Memory B cell (primary cell): ENCODE results near the gene HAO1.
"Not testable (repeated sequence)": the region's sequence is repeated elsewhere in the genome, so short reads cannot be mapped to it uniquely, and the experiment has no call there.

Experiments
- ATAC-seq: fragments of 150-1000 bp; cut with Tn5 transposase; 2 replicates; pipeline ENCODE4 v1.10.0; 2021; ENCODE audit warnings: low read depth, mild to moderate bottlenecking, moderate library complexity
- DNase-seq, 2 donors: peaks; one replicate each; pipeline ENCODE4 v3.0.0; 2022; ENCODE audit warnings: low spot score in 2 of 2
- H3K27ac Mint-ChIP-seq: one replicate; pipeline ENCODE4 v1.8.0; 2022; ENCODE audit warnings: mild to moderate bottlenecking, moderate library complexity, mixed read lengths
- H3K27me3 Mint-ChIP-seq: one replicate; pipeline ENCODE4 v1.8.0; 2022; ENCODE audit warnings: mixed read lengths
- H3K36me3 Mint-ChIP-seq: one replicate; pipeline ENCODE4 v1.8.0; 2022; ENCODE audit warnings: mild to moderate bottlenecking, mixed read lengths
- H3K4me1 Mint-ChIP-seq: one replicate; pipeline ENCODE4 v1.8.0; 2022; ENCODE audit warnings: mixed read lengths
- H3K4me3 Mint-ChIP-seq: one replicate; pipeline ENCODE4 v1.8.0; 2022; ENCODE audit warnings: mild to moderate bottlenecking, moderate library complexity, mixed read lengths
- H3K9me3 Mint-ChIP-seq: one replicate; pipeline ENCODE4 v1.8.0; 2022; ENCODE audit warnings: mixed read lengths

Gene HAO1

GRCh38 chr20:7856756-7857155 lies 83.5 kb downstream of the HAO1 start:
- no peak overlapping the region for H3K4me3 Mint-ChIP-seq
- no peaks in the 10 kb centered on the region for H3K36me3 Mint-ChIP-seq
- no peaks in the 10 kb centered on the region for H3K9me3 Mint-ChIP-seq
- no peaks in the 10 kb centered on the region for H3K4me1 Mint-ChIP-seq
- peaks cover 4% of the 10 kb centered on the region for H3K27me3 Mint-ChIP-seq
- DNase-seq (no peak), ATAC-seq (no peak)
- no peak overlapping the region for H3K27ac Mint-ChIP-seq

GRCh38 chr20:7855545-7855944 lies 84.7 kb downstream of the HAO1 start:
- no peak for DNase-seq

DNA sequence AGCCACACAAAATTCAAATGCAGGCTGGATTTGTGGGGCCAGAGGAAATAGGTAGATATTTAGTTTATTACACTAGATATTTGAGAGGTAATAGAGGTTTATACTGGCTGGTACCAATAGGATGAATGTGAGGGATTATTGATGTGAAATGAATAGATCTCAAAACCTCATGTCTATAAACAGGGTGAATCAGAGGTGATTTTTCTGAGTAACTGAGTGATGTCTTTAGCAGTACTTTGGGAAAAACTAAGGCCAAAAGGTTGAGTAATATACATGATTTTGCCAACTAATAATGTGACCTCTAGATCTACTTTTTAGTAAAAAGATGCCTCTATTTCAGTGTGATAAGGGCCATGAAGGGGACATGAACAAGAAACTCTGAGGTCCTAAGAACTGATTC lies 86.8 kb downstream of the HAO1 start:
- H3K4me1 Mint-ChIP-seq, result no peaks in the 10 kb centered on the region
- DNase-seq (no peak), ATAC-seq (no peak)
- H3K27me3 Mint-ChIP-seq, result peaks cover 6% of the 10 kb centered on the region
- H3K9me3 Mint-ChIP-seq, result no peaks in the 10 kb centered on the region
- no peak overlapping the region for H3K27ac Mint-ChIP-seq
- H3K36me3 Mint-ChIP-seq, result no peaks in the 10 kb centered on the region
- H3K4me3 Mint-ChIP-seq, result no peak overlapping the region

More at GRCh38 chr20:7855545-7855944, 84.7 kb downstream of the HAO1 start:
- H3K27me3 Mint-ChIP-seq, result peaks cover 4% of the 10 kb centered on the region
- no peaks in the 10 kb centered on the region for H3K4me1 Mint-ChIP-seq
- H3K9me3 Mint-ChIP-seq, result no peaks in the 10 kb centered on the region
- no peak for ATAC-seq
- H3K4me3 Mint-ChIP-seq, result no peak overlapping the region
- H3K36me3 Mint-ChIP-seq, result no peaks in the 10 kb centered on the region
- H3K27ac Mint-ChIP-seq, result no peak overlapping the region

- no peak overlapping the region for H3K4me3 Mint-ChIP-seq
- ATAC-seq (no peak), DNase-seq (no peak)
- H3K27me3 Mint-ChIP-seq, result peaks cover 5% of the 10 kb centered on the region
- no peaks in the 10 kb centered on the region for H3K9me3 Mint-ChIP-seq
- no peaks in the 10 kb centered on the region for H3K36me3 Mint-ChIP-seq
- no peaks in the 10 kb centered on the region for H3K4me1 Mint-ChIP-seq
- H3K27ac Mint-ChIP-seq, result no peak overlapping the region
Observed at GRCh38 chr20:7850775-7851490, 89.3 kb downstream of the HAO1 start.

DNA sequence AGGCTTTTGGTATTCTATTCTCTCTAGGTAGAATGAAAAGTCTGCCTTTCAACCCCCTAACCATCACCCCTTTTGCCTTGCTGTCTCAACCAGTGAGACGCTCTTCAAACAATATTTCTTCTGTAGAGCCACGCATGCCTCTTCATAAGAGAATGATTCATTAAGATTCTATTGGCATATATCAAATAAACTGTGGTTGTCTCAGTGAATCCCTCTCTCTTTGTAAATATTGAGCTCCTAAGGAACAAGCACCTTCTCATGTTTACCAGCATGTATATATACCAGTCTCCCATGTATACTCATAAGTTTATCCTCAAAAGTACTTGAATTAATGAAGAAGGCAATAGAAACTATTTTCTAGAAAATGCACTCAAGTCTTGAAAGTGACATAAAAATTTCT lies 90.6 kb downstream of the HAO1 start:
- H3K4me1 Mint-ChIP-seq, result no peaks in the 10 kb centered on the region
- no peaks in the 10 kb centered on the region for H3K9me3 Mint-ChIP-seq
- no peak for DNase-seq
- H3K36me3 Mint-ChIP-seq, result no peaks in the 10 kb centered on the region
- no peak for ATAC-seq
- H3K27me3 Mint-ChIP-seq, result peaks cover 5% of the 10 kb centered on the region
- no peak overlapping the region for H3K27ac Mint-ChIP-seq
- no peak overlapping the region for H3K4me3 Mint-ChIP-seq

DNA sequence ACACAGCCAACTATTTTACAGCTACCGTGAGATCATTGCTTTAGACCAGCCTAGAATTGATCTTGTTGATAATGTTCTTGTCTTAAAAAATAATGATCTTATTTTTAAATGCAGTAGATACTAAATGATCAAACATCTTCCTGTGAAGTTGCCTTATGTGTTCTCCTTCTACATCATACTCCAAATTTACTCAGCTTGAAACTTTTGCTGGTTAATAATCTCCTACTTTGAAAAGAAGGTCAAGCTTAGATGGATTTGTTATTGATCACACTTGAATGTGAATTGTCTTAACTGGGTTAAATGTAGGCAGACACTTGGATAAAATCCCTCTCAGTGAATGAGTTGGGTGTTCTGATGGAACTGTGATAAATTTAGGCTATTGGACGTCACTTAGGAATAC lies 91.9 kb downstream of the HAO1 start:
- Mint-ChIP-seq H3K27ac (no peak overlapping the region), H3K36me3 (no peaks in the 10 kb centered on the region), H3K4me1 (no peaks in the 10 kb centered on the region), H3K9me3 (no peaks in the 10 kb centered on the region), H3K27me3 (peaks cover 5% of the 10 kb centered on the region), H3K4me3 (no peak overlapping the region)
- ATAC-seq (no peak), DNase-seq (no peak)

DNA sequence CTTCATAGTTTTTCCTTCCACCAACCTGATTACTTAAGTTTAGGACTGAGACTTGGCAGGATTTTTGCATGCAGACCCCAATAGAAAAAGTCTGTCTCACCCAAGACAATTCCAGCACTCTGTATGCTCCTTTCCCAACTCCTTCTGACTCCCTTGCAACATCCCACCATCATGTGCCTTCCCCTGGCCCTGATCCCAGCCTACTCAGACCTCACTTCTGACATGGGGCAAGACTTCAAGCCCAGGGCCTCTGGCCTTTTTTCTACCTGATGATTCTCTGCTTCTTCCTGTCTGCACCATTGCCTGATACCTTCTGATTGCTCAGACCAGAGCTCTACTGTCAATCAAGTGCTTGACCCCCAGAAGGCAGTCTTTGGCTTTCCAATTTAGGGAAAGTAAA lies 96.6 kb downstream of the HAO1 start:
- H3K36me3 Mint-ChIP-seq, result no peaks in the 10 kb centered on the region
- ATAC-seq (no peak), DNase-seq (no peak)
- no peaks in the 10 kb centered on the region for H3K4me1 Mint-ChIP-seq
- no peak overlapping the region for H3K27ac Mint-ChIP-seq
- no peaks in the 10 kb centered on the region for H3K27me3 Mint-ChIP-seq
- no peak overlapping the region for H3K4me3 Mint-ChIP-seq
- no peaks in the 10 kb centered on the region for H3K9me3 Mint-ChIP-seq

- no peaks in the 10 kb centered on the region for H3K27me3 Mint-ChIP-seq
- H3K9me3 Mint-ChIP-seq, result no peaks in the 10 kb centered on the region
- ATAC-seq, result no peak
- no peaks in the 10 kb centered on the region for H3K36me3 Mint-ChIP-seq
- H3K4me1 Mint-ChIP-seq, result no peaks in the 10 kb centered on the region
- DNase-seq, result no peak
- H3K27ac Mint-ChIP-seq, result no peak overlapping the region
- H3K4me3 Mint-ChIP-seq, result no peak overlapping the region
Observed at GRCh38 chr20:7841971-7842310, 98.3 kb downstream of the HAO1 start.

GRCh38 chr20:7841291-7841970 lies 98.8 kb downstream of the HAO1 start:
- H3K4me1 Mint-ChIP-seq, result no peaks in the 10 kb centered on the region
- DNase-seq (no peak), ATAC-seq (no peak)
- H3K27ac Mint-ChIP-seq, result no peak overlapping the region
- no peaks in the 10 kb centered on the region for H3K27me3 Mint-ChIP-seq
- no peak overlapping the region for H3K4me3 Mint-ChIP-seq
- H3K36me3 Mint-ChIP-seq, result no peaks in the 10 kb centered on the region
- H3K9me3 Mint-ChIP-seq, result no peaks in the 10 kb centered on the region

- Mint-ChIP-seq H3K27ac (no peak overlapping the region), H3K4me1 (no peaks in the 10 kb centered on the region)
Observed at GRCh38 chr20:7836076-7836475, 104.2 kb downstream of the HAO1 start.

GRCh38 chr20:7834441-7834840 lies 105.8 kb downstream of the HAO1 start:
- not testable (repeated sequence) for H3K36me3 Mint-ChIP-seq, H3K27me3 Mint-ChIP-seq, ATAC-seq, H3K9me3 Mint-ChIP-seq, H3K4me3 Mint-ChIP-seq, DNase-seq, H3K4me1 Mint-ChIP-seq, H3K27ac Mint-ChIP-seq

More at GRCh38 chr20:7836076-7836475, 104.2 kb downstream of the HAO1 start:
- H3K4me3 Mint-ChIP-seq, result no peak overlapping the region
- H3K27me3 Mint-ChIP-seq, result no peaks in the 10 kb centered on the region
- ATAC-seq, result no peak
- H3K9me3 Mint-ChIP-seq, result no peaks in the 10 kb centered on the region
- H3K36me3 Mint-ChIP-seq, result no peaks in the 10 kb centered on the region
- DNase-seq, result no peak
